ENCODE measurements around the gene CPNE5. TPM values are rescaled to one million over a fixed set of nuclear protein-coding genes. Genes with fewer than 3 reads are reported as not detected.

Gene CPNE5
- total RNA-seq, 2 donors from 2014 or later, result 3.9 to 64.5 TPM

DNA sequence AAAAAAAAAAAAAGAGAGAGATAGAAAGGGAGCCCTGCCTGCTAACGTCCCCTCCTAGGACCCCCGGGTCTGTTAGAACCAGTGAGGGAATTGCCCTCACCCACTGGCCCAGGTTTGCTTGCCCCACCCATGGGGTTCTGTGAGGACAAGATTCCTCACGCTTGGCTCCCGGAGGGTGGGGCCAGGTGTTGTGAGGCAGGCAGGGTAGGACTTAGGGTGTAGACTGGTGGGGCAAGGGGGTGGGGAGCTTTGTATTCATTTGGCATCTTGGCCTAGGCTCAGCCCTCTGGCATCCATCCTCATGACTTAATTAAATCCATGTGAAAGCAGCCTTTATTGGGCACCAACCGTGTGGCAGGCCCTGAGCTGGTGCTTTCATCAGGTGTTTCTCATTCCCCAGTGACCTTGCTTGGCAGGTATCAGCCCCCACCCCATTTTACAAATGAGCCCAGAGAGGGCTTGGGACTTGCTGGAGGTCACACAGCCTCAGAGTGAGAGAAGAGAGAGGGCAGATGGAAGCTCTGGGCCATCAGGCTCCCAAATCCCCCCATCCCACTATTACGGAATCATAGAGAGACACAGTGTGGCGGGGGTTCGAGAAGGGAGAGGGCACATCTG, 122.7 kb downstream of the CPNE5 start:
- Histone ChIP-seq H3K9me3 (no peaks in the 10 kb centered on the region), H3K27me3 (replicated peaks; ENCODE audit: insufficient read depth) (no peaks in the 10 kb centered on the region), H3K4me1 (replicated peaks) (no peaks in the 10 kb centered on the region), H3K4me3 (no peak overlapping the region), H3K36me3 (no peaks in the 10 kb centered on the region), H3K27ac (no peak overlapping the region)
- 68% methylated on average over 8 of the region's 8 CpGs for WGBS
- no peak for DNase-seq (ENCODE audit: low spot score)
- TF ChIP-seq, protein P1, sequence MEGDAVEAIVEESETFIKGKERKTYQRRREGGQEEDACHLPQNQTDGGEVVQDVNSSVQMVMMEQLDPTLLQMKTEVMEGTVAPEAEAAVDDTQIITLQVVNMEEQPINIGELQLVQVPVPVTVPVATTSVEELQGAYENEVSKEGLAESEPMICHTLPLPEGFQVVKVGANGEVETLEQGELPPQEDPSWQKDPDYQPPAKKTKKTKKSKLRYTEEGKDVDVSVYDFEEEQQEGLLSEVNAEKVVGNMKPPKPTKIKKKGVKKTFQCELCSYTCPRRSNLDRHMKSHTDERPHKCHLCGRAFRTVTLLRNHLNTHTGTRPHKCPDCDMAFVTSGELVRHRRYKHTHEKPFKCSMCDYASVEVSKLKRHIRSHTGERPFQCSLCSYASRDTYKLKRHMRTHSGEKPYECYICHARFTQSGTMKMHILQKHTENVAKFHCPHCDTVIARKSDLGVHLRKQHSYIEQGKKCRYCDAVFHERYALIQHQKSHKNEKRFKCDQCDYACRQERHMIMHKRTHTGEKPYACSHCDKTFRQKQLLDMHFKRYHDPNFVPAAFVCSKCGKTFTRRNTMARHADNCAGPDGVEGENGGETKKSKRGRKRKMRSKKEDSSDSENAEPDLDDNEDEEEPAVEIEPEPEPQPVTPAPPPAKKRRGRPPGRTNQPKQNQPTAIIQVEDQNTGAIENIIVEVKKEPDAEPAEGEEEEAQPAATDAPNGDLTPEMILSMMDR (IDR thresholded peaks at IDR 0.05), result no peak
- intact Hi-C loops (cut with DNase I), result no loop called here

DNA sequence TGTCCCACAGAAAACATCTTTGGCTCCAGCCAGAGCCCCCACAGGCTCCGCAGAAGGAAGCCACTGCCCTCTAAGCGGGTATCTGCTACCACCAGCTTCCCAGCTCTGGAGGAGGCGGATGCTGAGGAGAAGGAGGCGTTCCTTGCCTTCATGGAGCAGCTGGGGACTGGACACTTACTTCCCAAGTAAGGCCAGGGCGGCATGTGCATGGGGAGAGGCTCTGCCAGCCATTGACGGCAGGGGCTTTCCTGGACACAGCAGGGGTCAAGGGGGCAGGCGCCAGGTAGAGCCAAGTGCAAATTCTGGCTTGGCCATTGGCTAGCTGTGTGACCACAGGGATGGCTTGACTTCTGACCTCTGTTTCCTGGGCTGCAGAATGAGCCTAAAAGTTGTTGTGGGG, 123.8 kb downstream of the CPNE5 start:
- Histone ChIP-seq H3K4me3 (no peak overlapping the region), H3K36me3 (no peaks in the 10 kb centered on the region), H3K4me1 (replicated peaks) (no peaks in the 10 kb centered on the region), H3K9me3 (no peaks in the 10 kb centered on the region), H3K27ac (no peak overlapping the region), H3K27me3 (replicated peaks; ENCODE audit: insufficient read depth) (no peaks in the 10 kb centered on the region)
- no peak for DNase-seq (ENCODE audit: low spot score)
- intact Hi-C loops (cut with DNase I), result no loop called here
- 96% methylated on average over 7 of the region's 7 CpGs for WGBS
- TF ChIP-seq POLR2AphosphoS5 (IDR thresholded peaks at IDR 0.05) (no peak), POLR2A (IDR thresholded peaks at IDR 0.05) (no peak)
- TF ChIP-seq, protein P1 (IDR thresholded peaks at IDR 0.05), result no peak

DNA sequence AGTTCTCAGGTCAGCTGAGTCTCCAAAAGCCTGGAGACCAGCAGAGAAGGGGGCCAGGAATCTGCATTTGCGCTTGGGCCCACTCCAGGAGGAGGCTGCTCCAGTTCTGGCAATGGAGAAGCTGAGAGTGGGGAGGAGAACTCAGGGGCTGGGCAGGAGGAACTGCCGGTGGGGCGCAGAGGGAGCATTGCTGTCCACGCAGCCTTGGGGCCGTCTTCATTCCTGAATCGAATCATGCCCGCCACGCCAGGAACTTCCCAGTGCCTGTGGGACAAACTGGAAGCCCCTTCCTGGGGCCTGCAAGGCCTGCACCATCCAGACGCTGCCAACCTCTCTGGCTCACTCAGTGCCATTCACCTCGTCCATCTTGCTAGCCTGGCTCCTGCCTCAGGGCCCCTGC, 124.7 kb downstream of the CPNE5 start:
- TF ChIP-seq POLR2AphosphoS5 (IDR thresholded peaks at IDR 0.05) (no peak), POLR2A (IDR thresholded peaks at IDR 0.05) (no peak)
- TF ChIP-seq, protein P1 (IDR thresholded peaks at IDR 0.05), result no peak
- Histone ChIP-seq H3K4me1 (replicated peaks) (no peaks in the 10 kb centered on the region), H3K27me3 (replicated peaks; ENCODE audit: insufficient read depth) (no peaks in the 10 kb centered on the region), H3K27ac (no peak overlapping the region), H3K36me3 (no peaks in the 10 kb centered on the region), H3K4me3 (no peak overlapping the region), H3K9me3 (no peaks in the 10 kb centered on the region)
- intact Hi-C loops (cut with DNase I), result no loop called here
- 89% methylated on average over 10 of the region's 10 CpGs for WGBS
- DNase-seq (ENCODE audit: low spot score), result no peak

DNA sequence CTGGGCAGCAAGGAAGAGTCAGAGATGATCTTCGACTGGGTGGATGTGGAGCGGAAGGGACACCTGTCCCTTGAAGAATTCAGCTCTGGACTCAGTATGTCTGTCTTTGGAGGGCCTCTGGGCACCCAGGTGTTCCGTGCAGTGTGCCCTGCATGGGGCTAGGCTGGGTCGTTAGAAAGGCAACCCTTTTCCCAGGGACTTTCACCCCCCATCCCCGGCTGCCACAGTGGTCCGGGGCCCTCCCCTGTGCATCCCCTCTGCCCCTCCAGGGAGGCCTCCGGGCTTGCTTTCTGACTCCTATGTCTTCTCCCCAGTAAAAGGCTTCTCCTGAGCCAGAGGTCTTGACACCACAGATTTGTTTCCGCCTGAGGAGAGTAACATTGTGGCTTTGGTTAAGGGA, 125.4 kb downstream of the CPNE5 start:
- DNase-seq (ENCODE audit: low spot score), result no peak
- no peaks in the 10 kb centered on the region for H3K27me3 ChIP-seq (replicated peaks; ENCODE audit: insufficient read depth)
- TF ChIP-seq POLR2AphosphoS5 (IDR thresholded peaks at IDR 0.05) (no peak), POLR2A (IDR thresholded peaks at IDR 0.05) (no peak)
- TF ChIP-seq, protein P1 (IDR thresholded peaks at IDR 0.05), result no peak

DNA sequence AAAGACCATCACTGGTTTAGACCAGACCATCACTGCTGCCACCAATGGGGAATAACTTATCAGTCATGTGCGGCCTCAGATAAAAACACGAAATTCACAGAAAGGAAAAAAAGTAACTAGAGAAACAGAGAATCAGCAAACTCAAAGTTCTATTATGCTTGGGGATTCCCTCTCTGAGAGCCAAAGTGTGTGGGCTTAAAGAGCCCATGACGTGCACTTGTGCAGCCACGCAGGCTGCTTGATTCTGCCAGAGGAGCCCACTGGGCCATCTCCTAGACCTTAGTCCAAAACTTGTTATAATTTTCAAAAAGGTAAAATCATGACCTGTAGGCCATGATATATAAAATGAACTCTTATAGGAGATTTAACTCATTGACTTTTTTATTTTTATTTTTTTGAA, 126.4 kb downstream of the CPNE5 start:
- Histone ChIP-seq H3K4me1 (replicated peaks) (no peaks in the 10 kb centered on the region), H3K4me3 (no peak overlapping the region), H3K9me3 (no peaks in the 10 kb centered on the region), H3K27ac (no peak overlapping the region), H3K27me3 (replicated peaks; ENCODE audit: insufficient read depth) (no peaks in the 10 kb centered on the region), H3K36me3 (no peaks in the 10 kb centered on the region)
- intact Hi-C loops (cut with DNase I), result no loop called here
- WGBS, result 86% methylated on average over 4 of the region's 4 CpGs
- no peak for DNase-seq (ENCODE audit: low spot score)
- TF ChIP-seq, protein P1 (IDR thresholded peaks at IDR 0.05), result no peak
- TF ChIP-seq POLR2AphosphoS5 (IDR thresholded peaks at IDR 0.05) (no peak), POLR2A (IDR thresholded peaks at IDR 0.05) (no peak)

More for the DNA sequence above, 125.4 kb downstream of the CPNE5 start:
- Histone ChIP-seq H3K4me3 (no peak overlapping the region), H3K36me3 (no peaks in the 10 kb centered on the region), H3K27ac (no peak overlapping the region), H3K9me3 (no peaks in the 10 kb centered on the region), H3K4me1 (replicated peaks) (no peaks in the 10 kb centered on the region)
- intact Hi-C loops (cut with DNase I), result no loop called here
- WGBS, result 85% methylated on average over 8 of the region's 8 CpGs

All from prostate gland (tissue), 2 donors.